HG03025 (cell line): Measurements from ENCODE around the gene UBE2D2.

ENCODE experiments used
- ATAC-seq: cut with Tn5 transposase; IDR thresholded peaks from one replicate; pipeline ENCODE4 v1.9.1; 2021; ENCODE audit warnings: mild to moderate bottlenecking, moderate library complexity; ENCODE audit not compliant: unreplicated experiment, low FRiP score

UBE2D2 gene

DNA sequence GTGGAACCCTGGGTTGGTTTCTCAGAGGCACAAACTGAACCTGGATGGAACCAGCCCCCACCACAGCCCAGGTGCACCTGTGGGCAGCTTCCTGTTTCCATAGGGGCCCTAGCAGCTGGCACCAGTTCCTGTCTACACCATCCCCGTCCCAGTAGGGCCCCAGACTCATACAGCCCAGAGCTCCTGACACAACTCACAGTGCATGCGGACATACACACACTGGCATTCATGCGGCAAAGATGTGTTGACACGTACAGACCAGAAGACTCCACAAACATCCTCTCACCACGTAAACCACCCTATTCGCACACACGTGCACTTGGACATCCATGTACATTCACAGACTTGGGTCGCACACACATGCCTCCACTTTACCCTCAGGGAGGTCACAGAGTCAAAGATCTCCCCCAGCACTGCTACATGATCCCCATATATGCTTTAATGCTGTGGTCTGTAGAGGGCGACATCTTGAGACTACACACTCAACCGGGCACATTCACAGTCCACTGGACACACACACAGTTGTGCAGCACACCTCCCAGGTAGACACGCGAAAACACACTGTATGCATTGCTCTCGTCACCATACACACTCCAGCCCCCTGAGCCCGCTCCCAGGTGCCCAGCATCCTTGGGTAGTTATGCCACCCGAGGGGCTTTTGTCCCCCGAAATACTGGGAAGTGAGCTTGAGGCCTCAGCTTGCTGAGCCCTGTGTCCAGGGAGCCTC, 109.4 kb downstream of the UBE2D2 start:
- peak; percentile 42 for ATAC-seq

DNA sequence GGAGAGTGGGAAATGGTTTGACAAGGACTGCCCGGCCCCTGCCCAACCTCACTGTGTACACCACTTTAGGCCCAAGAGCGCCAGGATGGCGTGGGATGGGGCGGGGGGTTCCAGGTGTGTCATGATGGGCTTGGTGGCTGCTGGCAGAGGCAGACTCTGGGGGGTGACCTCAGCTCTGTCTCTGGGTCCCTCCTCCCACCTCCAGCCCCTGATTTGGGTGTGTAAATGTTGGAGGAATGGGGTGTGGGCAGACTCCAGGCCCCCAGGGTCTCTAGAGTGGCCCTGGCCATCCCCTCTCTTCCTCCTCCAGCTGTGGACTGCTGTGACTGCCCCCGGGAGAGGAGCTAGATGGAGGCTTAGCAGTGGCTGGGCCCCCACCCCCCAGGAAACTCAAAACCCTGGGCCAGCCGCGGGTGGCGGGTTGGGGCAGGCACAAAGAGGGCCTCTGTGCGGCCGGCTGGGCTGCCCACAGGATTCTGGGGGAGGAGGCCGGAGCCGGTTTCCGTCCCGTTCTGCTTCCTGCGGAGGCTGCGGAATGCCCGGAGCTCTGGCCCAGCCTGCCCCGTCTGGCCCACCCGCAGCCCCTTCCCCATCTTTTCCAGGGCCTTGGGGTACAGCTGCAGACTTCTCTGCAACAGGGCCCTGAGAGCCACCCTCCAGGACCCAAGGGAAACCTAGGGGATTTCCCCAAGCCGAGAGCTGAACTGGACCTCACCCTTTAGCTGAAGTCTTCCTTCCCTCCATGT, 110.1 kb downstream of the UBE2D2 start:
- ATAC-seq: no peak

- ATAC-seq: no peak
Measured at GRCh38 chr5:139675213-139675612, 114.1 kb downstream of the UBE2D2 start.

GRCh38 chr5:139675825-139676224, 114.7 kb downstream of the UBE2D2 start:
- no peak for ATAC-seq

DNA sequence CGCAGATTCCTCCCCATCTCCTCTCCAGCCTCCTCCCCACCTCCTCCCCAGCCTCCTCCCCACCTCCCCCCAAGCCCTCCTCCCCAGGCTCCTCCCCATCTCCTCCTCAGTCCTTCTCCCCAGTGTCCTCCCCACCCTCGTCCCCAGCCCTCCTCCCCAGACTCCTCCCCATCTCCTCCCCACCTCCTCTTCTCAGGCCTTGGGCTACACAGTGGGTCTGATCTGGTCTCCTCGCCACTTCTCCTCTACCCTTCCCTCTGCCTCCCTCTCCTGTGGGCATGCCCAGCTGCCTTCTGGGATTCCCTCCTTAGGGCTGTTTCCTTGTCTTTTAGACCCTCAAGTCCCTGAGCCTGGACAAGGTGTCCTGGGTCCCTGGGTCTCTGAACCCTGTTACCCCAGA, 115.3 kb downstream of the UBE2D2 start:
- no peak for ATAC-seq

DNA sequence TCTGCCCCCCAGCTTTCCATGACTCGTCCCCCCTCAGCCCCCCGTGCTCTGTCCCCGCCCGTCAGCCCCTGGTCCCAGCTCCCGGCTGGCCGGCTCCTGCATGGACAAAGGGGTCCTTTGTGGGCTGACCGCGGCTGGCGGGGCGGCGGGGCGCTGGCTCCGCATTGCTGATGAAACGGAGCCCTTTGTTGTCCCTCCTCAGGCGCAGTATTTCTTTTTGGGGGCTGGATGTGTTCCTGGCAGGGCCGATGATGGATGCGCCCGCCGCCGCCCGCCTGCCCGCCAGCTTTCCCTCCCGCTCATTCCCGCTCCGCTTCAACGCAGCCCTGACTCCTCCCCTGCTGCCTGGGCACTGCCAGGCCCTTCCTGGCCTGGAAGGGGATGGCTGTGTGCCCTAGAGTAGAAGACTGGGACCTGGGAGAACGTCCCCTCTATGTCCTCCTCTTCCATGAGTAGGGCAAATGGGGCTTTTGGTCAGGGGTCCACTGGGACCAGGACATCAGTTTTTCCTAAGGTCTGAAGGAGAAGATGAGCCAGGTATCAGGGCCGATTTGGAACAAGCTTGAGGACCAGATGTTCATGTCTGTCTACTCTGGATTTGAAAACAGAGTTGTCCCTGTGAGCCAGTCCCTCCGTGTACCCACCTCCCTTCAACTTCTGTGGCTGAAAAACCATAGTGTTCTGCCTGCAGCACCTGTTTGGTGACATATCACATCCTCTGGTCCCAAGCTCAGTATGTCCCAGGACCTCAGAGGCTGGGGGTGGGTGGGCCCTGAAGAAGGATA, 116.0 kb downstream of the UBE2D2 start:
- no peak for ATAC-seq
